ENCODE data around the gene GZF1. TPM values are rescaled to one million over a fixed set of nuclear protein-coding genes. Genes with fewer than 3 reads are reported as not detected.
"Not testable (repeated sequence)": the region's sequence is repeated elsewhere in the genome, so short reads cannot be mapped to it uniquely, and the experiment has no call there.

The GZF1 gene
- total and polyA plus RNA-seq, 2 donors (not counting 1 experiment from before 2014, with no cell fraction given) = 10.8 to 21.5 TPM

DNA sequence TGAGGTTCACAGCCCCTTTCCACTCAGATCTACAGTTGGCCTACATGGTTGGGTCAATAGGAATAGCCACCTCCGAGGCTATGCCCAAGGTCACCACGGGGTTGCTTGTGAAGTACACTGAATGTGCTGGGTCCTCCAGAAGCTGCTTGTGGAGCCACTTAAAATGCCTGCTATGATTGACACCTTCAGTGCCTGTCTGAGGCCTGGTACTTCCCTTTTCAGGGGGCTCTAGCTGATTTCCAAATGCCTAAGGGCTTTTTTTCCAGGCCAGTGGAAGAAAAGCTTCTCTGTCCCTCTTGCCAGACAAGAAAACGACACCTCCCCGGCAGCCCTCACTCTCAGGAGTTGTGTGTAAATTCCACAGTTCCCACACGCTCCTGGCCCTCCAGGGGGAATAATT lies 17.6 kb upstream of the GZF1 start:
- H3K79me2 ChIP-seq (ENCODE audit: control insufficient read depth, insufficient read depth, low read length) = no peaks in the 10 kb centered on the region
- peaks cover 4% of the 10 kb centered on the region for H3K4me1 ChIP-seq (ENCODE audit: control insufficient read depth, extremely low read depth, insufficient read depth, low read length)
- H3K4me3 ChIP-seq (replicated peaks in 1 of 4; ENCODE audit: control extremely low read depth in 1 of 4, insufficient read depth in 1 of 4, low read depth in 3 of 4, low read length in 4 of 4) = no peak overlapping the region
- TF ChIP-seq EZH2 (IDR thresholded peaks at IDR 0.05; ENCODE audit: low read length, missing control alignments) = no peak
- TF ChIP-seq CTCF (conservative IDR thresholded peaks at IDR 0.05 in 1 of 2, IDR thresholded peaks at IDR 0.05 in 1 of 2; ENCODE audit: low read depth in 1 of 2, low read length in 2 of 2) = no peak
- H3K4me2 ChIP-seq (ENCODE audit: extremely low read depth, insufficient read depth, low read length) = no peak overlapping the region
- no peaks in the 10 kb centered on the region for H3K36me3 ChIP-seq (ENCODE audit: control insufficient read depth, insufficient read depth, low read length)
- H3K9me3 ChIP-seq (ENCODE audit: control insufficient read depth, insufficient read depth, low read depth, low read length) = no peaks in the 10 kb centered on the region
- H3K27ac ChIP-seq (ENCODE audit: insufficient read depth, low read length) = no peak overlapping the region
- H2AFZ ChIP-seq (ENCODE audit: low read length) = no peak overlapping the region
- H3K9ac ChIP-seq (ENCODE audit: insufficient read depth, low read length) = no peak overlapping the region
- H3K27me3 ChIP-seq (ENCODE audit: control insufficient read depth, insufficient read depth, low read length) = peaks cover 7% of the 10 kb centered on the region
- no peak for DNase-seq (ENCODE audit: low read depth in 2 of 2)
- no peaks in the 10 kb centered on the region for H4K20me1 ChIP-seq (ENCODE audit: control insufficient read depth, extremely low read depth, insufficient read depth, low read length)

DNA sequence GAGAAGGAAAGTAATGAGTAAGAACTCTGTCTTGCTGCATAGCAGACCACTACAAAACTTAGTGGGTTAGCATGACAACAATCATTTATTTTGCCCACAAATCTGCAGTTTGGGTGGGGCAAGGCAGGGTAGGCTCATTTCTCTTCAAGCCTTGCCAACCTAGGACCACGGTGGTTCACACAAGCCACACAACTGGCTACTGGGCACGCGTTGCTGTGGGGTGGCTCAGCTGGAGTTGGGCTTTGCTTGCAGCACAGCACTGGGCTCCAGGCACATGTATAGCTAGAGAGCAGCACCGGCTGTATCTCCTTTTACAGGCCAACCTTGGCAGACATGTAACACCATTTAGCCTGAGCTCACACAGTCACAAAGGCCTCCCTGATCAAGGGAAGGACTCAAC lies 16.0 kb upstream of the GZF1 start:
- Histone ChIP-seq H3K9ac (ENCODE audit: insufficient read depth, low read length) (no peak overlapping the region), H3K27me3 (ENCODE audit: control insufficient read depth, insufficient read depth, low read length) (peaks cover 7% of the 10 kb centered on the region), H3K4me3 (replicated peaks in 1 of 4; ENCODE audit: control extremely low read depth in 1 of 4, insufficient read depth in 1 of 4, low read depth in 3 of 4, low read length in 4 of 4) (no peak overlapping the region), H4K20me1 (ENCODE audit: control insufficient read depth, extremely low read depth, insufficient read depth, low read length) (no peaks in the 10 kb centered on the region), H3K9me3 (ENCODE audit: control insufficient read depth, insufficient read depth, low read depth, low read length) (no peaks in the 10 kb centered on the region), H3K79me2 (ENCODE audit: control insufficient read depth, insufficient read depth, low read length) (peaks cover 3% of the 10 kb centered on the region), H3K36me3 (ENCODE audit: control insufficient read depth, insufficient read depth, low read length) (no peaks in the 10 kb centered on the region), H3K4me2 (ENCODE audit: extremely low read depth, insufficient read depth, low read length) (no peak overlapping the region), H3K27ac (ENCODE audit: insufficient read depth, low read length) (no peak overlapping the region), H3K4me1 (ENCODE audit: control insufficient read depth, extremely low read depth, insufficient read depth, low read length) (peaks cover 5% of the 10 kb centered on the region), H2AFZ (ENCODE audit: low read length) (no peak overlapping the region)
- DNase-seq (ENCODE audit: low read depth in 2 of 2) = no peak
- TF ChIP-seq EZH2 (IDR thresholded peaks at IDR 0.05; ENCODE audit: low read length, missing control alignments) (no peak), CTCF (conservative IDR thresholded peaks at IDR 0.05 in 1 of 2, IDR thresholded peaks at IDR 0.05 in 1 of 2; ENCODE audit: low read depth in 1 of 2, low read length in 2 of 2) (no peak)

DNA sequence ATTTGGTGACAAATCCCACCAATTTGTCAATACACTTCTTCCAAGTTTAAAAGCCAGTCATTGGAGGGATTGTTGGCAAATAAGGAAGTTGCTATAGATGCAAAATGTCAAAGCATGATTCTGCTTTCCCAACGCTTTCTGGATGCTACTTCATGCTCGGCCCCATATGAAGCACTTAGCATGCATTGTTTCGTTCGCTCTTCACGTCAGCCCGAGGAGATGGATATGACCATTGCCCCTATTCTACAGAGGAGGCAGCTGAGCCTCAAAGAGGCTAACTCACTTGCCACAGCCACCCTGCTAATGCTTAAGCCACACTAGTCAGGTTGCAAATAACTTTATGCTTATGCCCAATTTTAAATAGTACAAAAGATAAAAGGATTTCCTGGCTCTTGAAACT lies 14.2 kb upstream of the GZF1 start:
- Histone ChIP-seq H3K9me3 (ENCODE audit: control insufficient read depth, insufficient read depth, low read depth, low read length) (no peaks in the 10 kb centered on the region), H3K4me2 (ENCODE audit: extremely low read depth, insufficient read depth, low read length) (no peak overlapping the region), H3K27me3 (ENCODE audit: control insufficient read depth, insufficient read depth, low read length) (no peaks in the 10 kb centered on the region), H3K79me2 (ENCODE audit: control insufficient read depth, insufficient read depth, low read length) (peaks cover 21% of the 10 kb centered on the region), H3K27ac (ENCODE audit: insufficient read depth, low read length) (no peak overlapping the region), H3K4me1 (ENCODE audit: control insufficient read depth, extremely low read depth, insufficient read depth, low read length) (peaks cover 11% of the 10 kb centered on the region), H3K36me3 (ENCODE audit: control insufficient read depth, insufficient read depth, low read length) (no peaks in the 10 kb centered on the region), H3K4me3 (replicated peaks in 1 of 4; ENCODE audit: control extremely low read depth in 1 of 4, insufficient read depth in 1 of 4, low read depth in 3 of 4, low read length in 4 of 4) (no peak overlapping the region), H2AFZ (ENCODE audit: low read length) (no peak overlapping the region), H3K9ac (ENCODE audit: insufficient read depth, low read length) (no peak overlapping the region), H4K20me1 (ENCODE audit: control insufficient read depth, extremely low read depth, insufficient read depth, low read length) (no peaks in the 10 kb centered on the region)
- DNase-seq (ENCODE audit: low read depth in 2 of 2) = no peak
- TF ChIP-seq CTCF (conservative IDR thresholded peaks at IDR 0.05 in 1 of 2, IDR thresholded peaks at IDR 0.05 in 1 of 2; ENCODE audit: low read depth in 1 of 2, low read length in 2 of 2) (no peak), EZH2 (IDR thresholded peaks at IDR 0.05; ENCODE audit: low read length, missing control alignments) (no peak)

GRCh38 chr20:23348510-23348909 lies 13.5 kb upstream of the GZF1 start:
- not testable (repeated sequence) for H2AFZ ChIP-seq (ENCODE audit: low read length); H3K27ac ChIP-seq (ENCODE audit: insufficient read depth, low read length); DNase-seq (ENCODE audit: low read depth in 2 of 2); H3K27me3 ChIP-seq (ENCODE audit: control insufficient read depth, insufficient read depth, low read length); H4K20me1 ChIP-seq (ENCODE audit: control insufficient read depth, extremely low read depth, insufficient read depth, low read length); H3K4me3 ChIP-seq (replicated peaks in 1 of 4; ENCODE audit: control extremely low read depth in 1 of 4, insufficient read depth in 1 of 4, low read depth in 3 of 4, low read length in 4 of 4); H3K9me3 ChIP-seq (ENCODE audit: control insufficient read depth, insufficient read depth, low read depth, low read length); H3K4me2 ChIP-seq (ENCODE audit: extremely low read depth, insufficient read depth, low read length); H3K9ac ChIP-seq (ENCODE audit: insufficient read depth, low read length); H3K36me3 ChIP-seq (ENCODE audit: control insufficient read depth, insufficient read depth, low read length)
- Histone ChIP-seq H3K4me1 (ENCODE audit: control insufficient read depth, extremely low read depth, insufficient read depth, low read length) (peaks cover 11% of the 10 kb centered on the region), H3K79me2 (ENCODE audit: control insufficient read depth, insufficient read depth, low read length) (peaks cover 28% of the 10 kb centered on the region)

All from fibroblast of lung (primary cell).